ENCODE data around the gene SLK. TPM values are rescaled to one million over a fixed set of nuclear protein-coding genes. Genes with fewer than 3 reads are reported as not detected.

The SLK gene
- total and polyA plus RNA-seq, 2 of the 4 experiments (the other 2 are of a cell fraction), result 8.1 to 21.5 TPM

DNA sequence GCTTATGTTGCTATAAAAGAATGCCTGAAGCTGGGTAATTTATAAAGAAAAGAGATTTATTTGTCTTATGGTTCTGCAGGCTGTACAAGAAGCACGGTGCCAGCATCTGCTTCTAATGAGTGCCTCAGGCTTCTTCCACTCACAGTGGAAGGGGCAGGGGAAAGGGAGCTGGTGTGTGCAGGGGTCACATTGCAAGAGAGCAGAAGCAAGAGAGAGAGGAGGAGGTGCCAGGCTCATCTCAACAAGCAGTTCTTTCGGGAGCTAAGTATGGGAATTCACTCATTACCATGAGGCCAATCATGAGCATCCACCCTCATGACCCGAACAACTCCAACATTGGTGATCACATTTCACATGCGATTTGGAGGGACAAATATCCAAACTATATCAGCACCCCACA is 17.2 kb upstream of the SLK start:
- no peak overlapping the region for H2AK5ac ChIP-seq (ENCODE audit: low read depth, low read length)
- no peaks in the 10 kb centered on the region for H3K36me3 ChIP-seq (ENCODE audit: control insufficient read depth, insufficient read depth, low read length)
- H4K5ac ChIP-seq (ENCODE audit: low read depth, low read length), result no peak overlapping the region
- intact Hi-C loops (cut with micrococcal nuclease), result no loop called here
- no TSS peak for BruUV-seq (replicated peaks)
- H4K91ac ChIP-seq (ENCODE audit: insufficient read depth, low read depth, low read length), result no peak overlapping the region
- no peak overlapping the region for H3K27ac ChIP-seq (ENCODE audit: insufficient read depth, low read length)
- no peaks in the 10 kb centered on the region for H4K20me1 ChIP-seq (ENCODE audit: insufficient read depth, low read length)
- TF ChIP-seq, protein P1, sequence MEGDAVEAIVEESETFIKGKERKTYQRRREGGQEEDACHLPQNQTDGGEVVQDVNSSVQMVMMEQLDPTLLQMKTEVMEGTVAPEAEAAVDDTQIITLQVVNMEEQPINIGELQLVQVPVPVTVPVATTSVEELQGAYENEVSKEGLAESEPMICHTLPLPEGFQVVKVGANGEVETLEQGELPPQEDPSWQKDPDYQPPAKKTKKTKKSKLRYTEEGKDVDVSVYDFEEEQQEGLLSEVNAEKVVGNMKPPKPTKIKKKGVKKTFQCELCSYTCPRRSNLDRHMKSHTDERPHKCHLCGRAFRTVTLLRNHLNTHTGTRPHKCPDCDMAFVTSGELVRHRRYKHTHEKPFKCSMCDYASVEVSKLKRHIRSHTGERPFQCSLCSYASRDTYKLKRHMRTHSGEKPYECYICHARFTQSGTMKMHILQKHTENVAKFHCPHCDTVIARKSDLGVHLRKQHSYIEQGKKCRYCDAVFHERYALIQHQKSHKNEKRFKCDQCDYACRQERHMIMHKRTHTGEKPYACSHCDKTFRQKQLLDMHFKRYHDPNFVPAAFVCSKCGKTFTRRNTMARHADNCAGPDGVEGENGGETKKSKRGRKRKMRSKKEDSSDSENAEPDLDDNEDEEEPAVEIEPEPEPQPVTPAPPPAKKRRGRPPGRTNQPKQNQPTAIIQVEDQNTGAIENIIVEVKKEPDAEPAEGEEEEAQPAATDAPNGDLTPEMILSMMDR (conservative IDR thresholded peaks at IDR 0.05; ENCODE audit: low read depth, low read length), result no peak
- TF ChIP-seq MXI1 (IDR thresholded peaks at IDR 0.05; ENCODE audit: borderline replicate concordance, low read depth, low read length) (no peak), MAZ (IDR thresholded peaks at IDR 0.05; ENCODE audit: borderline replicate concordance, low read depth, low read length) (no peak), FOS (IDR thresholded peaks at IDR 0.05; ENCODE audit: low read depth, low read length) (no peak), RCOR1 (IDR thresholded peaks at IDR 0.05; ENCODE audit: insufficient replicate concordance, low read length) (no peak), NFE2L2 (IDR thresholded peaks at IDR 0.05; ENCODE audit: low read depth, low read length) (no peak), BHLHE40 (IDR thresholded peaks at IDR 0.05; ENCODE audit: low read depth, low read length) (no peak), MAFK (IDR thresholded peaks at IDR 0.05; ENCODE audit: low read depth, low read length) (no peak), RFX5 (IDR thresholded peaks at IDR 0.05; ENCODE audit: low read depth, low read length) (no peak), SMC3 (IDR thresholded peaks at IDR 0.05; ENCODE audit: low read depth, low read length) (no peak), POLR2A (IDR thresholded peaks at IDR 0.05; ENCODE audit: low read depth, low read length) (no peak)
- TF ChIP-seq, protein P2, sequence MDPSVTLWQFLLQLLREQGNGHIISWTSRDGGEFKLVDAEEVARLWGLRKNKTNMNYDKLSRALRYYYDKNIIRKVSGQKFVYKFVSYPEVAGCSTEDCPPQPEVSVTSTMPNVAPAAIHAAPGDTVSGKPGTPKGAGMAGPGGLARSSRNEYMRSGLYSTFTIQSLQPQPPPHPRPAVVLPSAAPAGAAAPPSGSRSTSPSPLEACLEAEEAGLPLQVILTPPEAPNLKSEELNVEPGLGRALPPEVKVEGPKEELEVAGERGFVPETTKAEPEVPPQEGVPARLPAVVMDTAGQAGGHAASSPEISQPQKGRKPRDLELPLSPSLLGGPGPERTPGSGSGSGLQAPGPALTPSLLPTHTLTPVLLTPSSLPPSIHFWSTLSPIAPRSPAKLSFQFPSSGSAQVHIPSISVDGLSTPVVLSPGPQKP (IDR thresholded peaks at IDR 0.05; ENCODE audit: borderline replicate concordance, low read depth, low read length), result no peak
- TF ChIP-seq, protein P3, sequence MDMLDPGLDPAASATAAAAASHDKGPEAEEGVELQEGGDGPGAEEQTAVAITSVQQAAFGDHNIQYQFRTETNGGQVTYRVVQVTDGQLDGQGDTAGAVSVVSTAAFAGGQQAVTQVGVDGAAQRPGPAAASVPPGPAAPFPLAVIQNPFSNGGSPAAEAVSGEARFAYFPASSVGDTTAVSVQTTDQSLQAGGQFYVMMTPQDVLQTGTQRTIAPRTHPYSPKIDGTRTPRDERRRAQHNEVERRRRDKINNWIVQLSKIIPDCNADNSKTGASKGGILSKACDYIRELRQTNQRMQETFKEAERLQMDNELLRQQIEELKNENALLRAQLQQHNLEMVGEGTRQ (IDR thresholded peaks at IDR 0.05; ENCODE audit: low read depth, low read length), result no peak
- H3K4me1 ChIP-seq (ENCODE audit: control insufficient read depth, insufficient read depth, low read length), result no peaks in the 10 kb centered on the region
- no peaks in the 10 kb centered on the region for H3K9me1 ChIP-seq (ENCODE audit: insufficient read depth, low read length)
- H3K27me3 ChIP-seq (ENCODE audit: control insufficient read depth, insufficient read depth, low read length), result peaks cover 18% of the 10 kb centered on the region
- no peak overlapping the region for H3K4me2 ChIP-seq (ENCODE audit: low read depth, low read length)
- no peak overlapping the region for H2BK120ac ChIP-seq (ENCODE audit: low read depth, low read length)
- no peak overlapping the region for H3K56ac ChIP-seq (ENCODE audit: extremely low read depth, insufficient read depth, low read length)
- no peak overlapping the region for H3K4ac ChIP-seq (ENCODE audit: low read depth, low read length)
- H2AFZ ChIP-seq (replicated peaks; ENCODE audit: low read length, poor library complexity), result no peak overlapping the region
- no peaks in the 10 kb centered on the region for H3K79me1 ChIP-seq (ENCODE audit: low read depth in 1 of 2, low read length in 2 of 2)
- H2BK5ac ChIP-seq (ENCODE audit: low read depth, low read length, poor library complexity, severe bottlenecking), result no peak overlapping the region
- H3K14ac ChIP-seq (replicated peaks; ENCODE audit: low read depth, low read length), result no peak overlapping the region
- H3K23ac ChIP-seq (ENCODE audit: low read depth, low read length), result no peak overlapping the region
- H2AK9ac ChIP-seq (replicated peaks; ENCODE audit: low read depth, low read length, poor library complexity), result no peak overlapping the region
- no CpG with 5 or more reads among the region's 4 CpGs for WGBS, 2 experiments (ENCODE audit: extremely low coverage in 2 of 2, insufficient read length in 1 of 2)
- ATAC-seq (ENCODE audit: low read depth) (peak; percentile 35; the same call in 1 of the 2 replicates), DNase-seq (no peak)
- no peak overlapping the region for H3K18ac ChIP-seq (ENCODE audit: low read depth, low read length)
- no peak overlapping the region for H3K9ac ChIP-seq (ENCODE audit: low read depth, low read length)
- H2BK15ac ChIP-seq (ENCODE audit: low read depth, low read length), result no peak overlapping the region
- in situ Hi-C loops (cut with MboI; ENCODE audit: low sequenced_read_pairs), result no loop called here
- H4K8ac ChIP-seq (ENCODE audit: low read depth in 2 of 2, low read length in 2 of 2), result no peak overlapping the region
- H3K4me3 ChIP-seq (ENCODE audit: insufficient read depth, low read depth, low read length), result no peak overlapping the region
- POLR2A ChIA-PET (ENCODE audit: unreplicated experiment), result interaction anchor here (0.5 kb wide), 1 partner anchor 42 kb away, joined by 6 read pairs; no protein-coding TSS in a partner anchor
- dilution Hi-C loops (cut with HindIII; ENCODE audit: low sequenced_read_pairs, unreplicated experiment), result no loop called here
- H2BK20ac ChIP-seq (ENCODE audit: low read depth, low read length), result no peak overlapping the region
- CTCF ChIA-PET, result interaction anchor here (1.2 kb wide), 1 partner anchor 18 kb away, joined by 4 read pairs; no protein-coding TSS in a partner anchor
- no peaks in the 10 kb centered on the region for H3K9me3 ChIP-seq (ENCODE audit: control insufficient read depth, insufficient read depth, low read length)

All from IMR-90 (cell line).